Lower lobe of right lung (tissue), 2 donors: ENCODE measurements around the gene TIMM50. TPM values are rescaled to one million over a fixed set of nuclear protein-coding genes. Genes with fewer than 3 reads are reported as not detected.

ENCODE experiments used
- ATAC-seq, 2 donors: fragments of 200-7000 bp; cut with Tn5 transposase; one replicate each; pipeline ENCODE4 v1.9.1; 2020 to 2022; ENCODE audit warnings: mild to moderate bottlenecking in 2 of 2, moderate library complexity in 2 of 2
- DNase-seq: peaks from one replicate; pipeline ENCODE4 v3.0.0-alpha.2; 2020
- H3K27ac ChIP-seq: fragments of 200-600 bp; one replicate; pipeline ENCODE4 v1.8.0; 2022
- H3K27me3 ChIP-seq: fragments of 200-600 bp; one replicate; pipeline ENCODE4 v1.8.0; 2022; ENCODE audit warnings: low read depth
- H3K36me3 ChIP-seq: fragments of 200-600 bp; one replicate; pipeline ENCODE4 v1.8.0; 2022; ENCODE audit warnings: mild to moderate bottlenecking
- H3K4me1 ChIP-seq: fragments of 200-600 bp; one replicate; pipeline ENCODE4 v1.8.0; 2022
- H3K4me3 ChIP-seq: fragments of 200-600 bp; one replicate; pipeline ENCODE4 v1.8.0; 2022; ENCODE audit warnings: mild to moderate bottlenecking
- H3K9me3 ChIP-seq: fragments of 200-600 bp; one replicate; pipeline ENCODE4 v1.8.0; 2022
- CTCF ChIP-seq: fragments of 200-600 bp; IDR thresholded peaks from one replicate; pipeline ENCODE4 v1.8.0; 2022; ENCODE audit warnings: antibody characterized with exemption, mild to moderate bottlenecking
- intact Hi-C: fragments of 100-400 bp; cut with DNase I; formaldehyde crosslinking; loops from one replicate; pipeline ENCODE4 v1.11.0; 2022
- total RNA-seq: library from RNA; stranded (reverse); fragmentation: NEBNext Ultra II Directional; extraction: Animal tissue kit (Norgen Biotek cat#: 25700); gene quantifications from one replicate; pipeline ENCODE4 v1.2.1, GENCODE V29; 2021
- donor health status: DM: no; HTN: yes; CAD: no; lungs with severe emphysema.

The TIMM50 gene
- total RNA-seq, 1 donor from 2014 or later, result 44.0 TPM

- Histone ChIP-seq H3K36me3 (peaks cover 34% of the 10 kb centered on the region), H3K4me3 (peak within 1 kb of the TSS; percentile 98), H3K27me3 (peaks cover 4% of the 10 kb centered on the region), H3K4me1 (peaks cover 33% of the 10 kb centered on the region), H3K9me3 (no peaks in the 10 kb centered on the region), H3K27ac (peak within 1 kb of the TSS; percentile 93)
- intact Hi-C loops, result no loop called here
- TF ChIP-seq CTCF, result no peak
- DNase-seq (peak; percentile 99), ATAC-seq (peak; percentile 96 to 98)
Measured at GRCh38 chr19:39435499-39436349, 44.9 kb upstream of the TIMM50 start, which contains the start of gene RPS16. Gene RPS16, minus strand, starts transcription at chr19:39435949. Its CDS starts 54 bp downstream, at chr19:39435895.

DNA sequence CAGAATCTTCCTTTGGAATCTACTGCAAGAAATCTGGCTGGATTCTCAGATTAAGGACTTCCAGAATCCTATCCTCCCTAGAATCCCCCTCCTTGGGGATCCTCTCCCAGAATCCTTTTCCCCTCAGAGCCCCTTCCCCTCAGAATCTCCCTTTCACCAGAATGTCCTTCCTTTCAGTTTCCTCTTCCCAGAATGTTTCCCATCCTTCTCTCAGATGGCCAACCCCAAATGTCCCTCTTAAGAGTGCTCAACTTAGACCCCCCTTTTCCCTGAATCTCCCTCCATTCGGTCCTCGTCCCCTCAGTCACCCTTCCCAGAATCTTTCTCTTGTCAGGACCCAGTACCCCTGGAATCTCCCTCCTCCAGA lies 44.3 kb upstream of the TIMM50 start:
- ATAC-seq (no peak), DNase-seq (no peak)
- intact Hi-C loops, result no loop called here
- Histone ChIP-seq H3K27ac (peak overlapping the region; percentile 93), H3K27me3 (peaks cover 4% of the 10 kb centered on the region), H3K4me1 (peaks cover 27% of the 10 kb centered on the region), H3K9me3 (no peaks in the 10 kb centered on the region), H3K4me3 (peak overlapping the region; percentile 98), H3K36me3 (peaks cover 34% of the 10 kb centered on the region)
- TF ChIP-seq CTCF, result no peak

DNA sequence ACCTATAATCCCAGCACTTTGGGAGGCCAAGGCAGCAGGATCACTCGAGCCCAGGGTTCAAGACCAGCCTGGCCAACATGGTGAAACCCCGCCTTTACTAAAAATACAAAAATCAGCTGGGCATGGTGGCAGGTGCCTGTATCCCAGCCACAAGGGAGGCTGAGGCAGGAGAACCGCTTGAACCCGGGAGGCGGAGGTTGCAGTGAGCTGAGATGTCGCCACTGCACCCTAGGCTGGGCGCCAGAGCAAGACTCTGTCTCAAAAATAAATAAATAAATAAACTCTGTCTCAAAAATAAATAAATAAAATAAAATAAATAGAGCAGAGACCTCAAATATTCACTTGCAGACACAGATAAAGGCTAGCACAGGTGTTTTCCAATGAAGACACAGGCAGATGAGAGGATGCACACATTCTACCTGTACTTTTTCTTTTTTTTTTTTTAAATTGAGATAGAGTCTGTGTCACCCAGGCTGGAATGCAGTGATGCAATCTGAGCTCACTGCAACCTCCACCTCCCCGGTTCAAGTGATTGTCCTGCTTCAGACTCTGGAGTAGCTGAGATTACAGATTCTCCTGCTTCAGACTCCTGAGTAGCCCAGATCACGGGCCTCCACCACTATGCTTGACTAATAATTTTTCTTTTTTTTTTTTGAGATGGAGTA lies 42.2 kb upstream of the TIMM50 start:
- peaks cover 4% of the 10 kb centered on the region for H3K27me3 ChIP-seq
- no peak overlapping the region for H3K4me3 ChIP-seq
- ATAC-seq (no peak), DNase-seq (no peak)
- TF ChIP-seq CTCF, result no peak
- no peaks in the 10 kb centered on the region for H3K9me3 ChIP-seq
- peaks cover 16% of the 10 kb centered on the region for H3K36me3 ChIP-seq
- H3K27ac ChIP-seq, result no peak overlapping the region
- intact Hi-C loops, result no loop called here
- peaks cover 26% of the 10 kb centered on the region for H3K4me1 ChIP-seq

GRCh38 chr19:39444598-39445195 lies 35.9 kb upstream of the TIMM50 start:
- peaks cover 44% of the 10 kb centered on the region for H3K4me1 ChIP-seq

More at GRCh38 chr19:39444598-39445195, 35.9 kb upstream of the TIMM50 start:
- peak overlapping the region; percentile 83 for H3K4me3 ChIP-seq
- intact Hi-C loops, result no loop called here
- H3K36me3 ChIP-seq, result peaks cover 24% of the 10 kb centered on the region
- no peaks in the 10 kb centered on the region for H3K9me3 ChIP-seq
- TF ChIP-seq CTCF, result no peak
- no peaks in the 10 kb centered on the region for H3K27me3 ChIP-seq
- peak overlapping the region; percentile 89 for H3K27ac ChIP-seq
- ATAC-seq (peak in 1 of 2 donors; percentile 3), DNase-seq (no peak)
